ENCODE data around the gene STRA6. TPM values are rescaled to one million over a fixed set of nuclear protein-coding genes. Genes with fewer than 3 reads are reported as not detected.

Gene STRA6
- total RNA-seq, 4 donors from 2014 or later, result not detected

- Histone ChIP-seq H3K36me3 (no peaks in the 10 kb centered on the region), H3K27me3 (no peaks in the 10 kb centered on the region), H3K4me3 (replicated peaks in 1 of 3) (no peak overlapping the region), H3K27ac (no peak overlapping the region), H3K9me3 (no peaks in the 10 kb centered on the region), H3K4me1 (peaks cover 11 to 25% of the 10 kb centered on the region in 2 donors)
- no peak for DNase-seq
- intact Hi-C loops (cut with DNase I), result no loop called here
- 48 to 52% methylated on average over 11 of the region's 11 CpGs for WGBS, 2 donors
- TF ChIP-seq, protein P1, sequence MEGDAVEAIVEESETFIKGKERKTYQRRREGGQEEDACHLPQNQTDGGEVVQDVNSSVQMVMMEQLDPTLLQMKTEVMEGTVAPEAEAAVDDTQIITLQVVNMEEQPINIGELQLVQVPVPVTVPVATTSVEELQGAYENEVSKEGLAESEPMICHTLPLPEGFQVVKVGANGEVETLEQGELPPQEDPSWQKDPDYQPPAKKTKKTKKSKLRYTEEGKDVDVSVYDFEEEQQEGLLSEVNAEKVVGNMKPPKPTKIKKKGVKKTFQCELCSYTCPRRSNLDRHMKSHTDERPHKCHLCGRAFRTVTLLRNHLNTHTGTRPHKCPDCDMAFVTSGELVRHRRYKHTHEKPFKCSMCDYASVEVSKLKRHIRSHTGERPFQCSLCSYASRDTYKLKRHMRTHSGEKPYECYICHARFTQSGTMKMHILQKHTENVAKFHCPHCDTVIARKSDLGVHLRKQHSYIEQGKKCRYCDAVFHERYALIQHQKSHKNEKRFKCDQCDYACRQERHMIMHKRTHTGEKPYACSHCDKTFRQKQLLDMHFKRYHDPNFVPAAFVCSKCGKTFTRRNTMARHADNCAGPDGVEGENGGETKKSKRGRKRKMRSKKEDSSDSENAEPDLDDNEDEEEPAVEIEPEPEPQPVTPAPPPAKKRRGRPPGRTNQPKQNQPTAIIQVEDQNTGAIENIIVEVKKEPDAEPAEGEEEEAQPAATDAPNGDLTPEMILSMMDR (IDR thresholded peaks at IDR 0.05), result no peak
- TF ChIP-seq POLR2A (IDR thresholded peaks at IDR 0.05), result no peak
These were observed 25.6 kb upstream of the STRA6 start for GRCh38 chr15:74227968-74228722.

DNA sequence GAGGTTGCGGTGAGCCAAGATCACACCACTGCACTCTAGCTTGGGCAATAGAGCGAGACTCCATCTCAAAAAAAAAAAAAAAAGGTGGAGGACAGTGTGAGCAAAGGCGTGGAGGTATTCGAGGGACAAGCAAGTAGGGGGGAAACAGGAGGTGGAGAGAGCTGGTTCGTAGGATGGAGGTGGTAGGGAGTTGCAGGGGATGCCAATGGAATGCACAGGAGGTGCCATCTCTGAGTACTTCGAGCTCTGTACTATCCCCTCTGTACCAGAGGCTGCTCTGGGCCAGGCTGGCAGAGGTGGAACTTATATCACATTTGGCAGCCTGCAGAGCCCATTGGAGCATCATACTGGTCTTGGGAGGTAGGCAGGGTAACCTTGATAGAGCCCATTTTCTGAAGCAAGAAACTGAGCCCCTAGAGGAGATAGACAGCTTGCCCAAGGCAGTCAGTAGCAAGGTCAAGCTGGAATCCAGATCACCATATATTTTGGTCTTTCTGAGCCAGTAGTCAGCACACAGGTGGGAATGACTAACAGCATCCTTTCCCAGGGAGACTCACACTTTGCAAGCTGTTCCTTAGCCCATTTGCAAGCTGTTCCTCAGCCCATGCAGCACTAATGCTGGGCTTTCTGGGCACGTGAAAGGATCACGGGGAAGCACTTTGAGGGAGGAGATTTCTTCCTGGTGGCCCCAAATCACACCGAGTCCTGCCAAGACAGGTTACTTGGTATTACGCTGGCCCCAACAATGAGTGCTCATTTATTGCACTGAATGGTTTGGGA is 24.4 kb upstream of the STRA6 start:
- Histone ChIP-seq H3K27me3 (no peaks in the 10 kb centered on the region), H3K4me3 (replicated peaks in 1 of 3) (no peak overlapping the region), H3K27ac (no peak overlapping the region), H3K36me3 (no peaks in the 10 kb centered on the region), H3K4me1 (peaks cover 15 to 18% of the 10 kb centered on the region in 2 donors), H3K9me3 (no peaks in the 10 kb centered on the region)
- intact Hi-C loops (cut with DNase I), result no loop called here
- no peak for DNase-seq
- TF ChIP-seq, protein P1 (IDR thresholded peaks at IDR 0.05), result no peak
- no peak for TF ChIP-seq POLR2A (IDR thresholded peaks at IDR 0.05)
- WGBS, 2 donors, result 90 to 96% methylated on average over 9 to 10 of the region's 10 CpGs

DNA sequence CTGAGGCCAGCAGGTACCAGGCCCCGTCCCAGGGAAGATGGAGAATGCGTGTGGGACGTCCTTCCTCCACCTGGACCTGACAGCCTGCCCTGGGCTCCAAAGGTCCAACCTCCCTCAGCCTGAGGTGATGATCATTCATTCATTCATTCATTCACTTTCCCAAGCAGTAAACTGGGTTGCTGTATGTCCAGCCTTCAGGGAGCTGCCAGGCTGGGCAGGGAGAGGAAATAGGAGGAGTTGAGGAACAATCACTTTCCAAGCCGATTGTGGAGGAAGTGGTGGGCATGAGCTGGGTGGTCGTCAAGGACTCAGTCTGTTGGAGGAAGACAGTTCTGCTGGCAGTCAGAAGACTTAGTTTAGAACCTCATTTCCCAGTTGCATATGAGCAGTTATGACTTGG is 23.3 kb upstream of the STRA6 start:
- intact Hi-C loops (cut with DNase I), result no loop called here
- TF ChIP-seq, protein P1 (IDR thresholded peaks at IDR 0.05), result no peak
- no peak for TF ChIP-seq POLR2A (IDR thresholded peaks at IDR 0.05)

GRCh38 chr15:74222240-74223119 is 19.9 kb upstream of the STRA6 start:
- Histone ChIP-seq H3K4me1 (peaks cover 5 to 8% of the 10 kb centered on the region in 2 donors), H3K36me3 (no peaks in the 10 kb centered on the region), H3K4me3 (replicated peaks in 1 of 3) (no peak overlapping the region), H3K27me3 (no peaks in the 10 kb centered on the region), H3K9me3 (no peaks in the 10 kb centered on the region), H3K27ac (no peak overlapping the region)
- DNase-seq, result no peak
- TF ChIP-seq POLR2A (IDR thresholded peaks at IDR 0.05), result no peak
- TF ChIP-seq, protein P1 (IDR thresholded peaks at IDR 0.05), result no peak
- 55 to 69% methylated on average over 24 to 25 of the region's 25 CpGs for WGBS, 2 donors
- intact Hi-C loops (cut with DNase I), result no loop called here

More for the DNA sequence above, 23.3 kb upstream of the STRA6 start:
- Histone ChIP-seq H3K4me1 (peaks cover 15 to 18% of the 10 kb centered on the region in 2 donors), H3K9me3 (no peaks in the 10 kb centered on the region), H3K27me3 (no peaks in the 10 kb centered on the region), H3K36me3 (no peaks in the 10 kb centered on the region), H3K27ac (no peak overlapping the region), H3K4me3 (replicated peaks in 1 of 3) (no peak overlapping the region)
- 69 to 90% methylated on average over 2 to 5 of the region's 5 CpGs for WGBS, 2 donors
- DNase-seq, result no peak

Data from thyroid gland (tissue), 4 donors.